NCI-H510A (cell line): ENCODE data around the gene NFKB2.

Source experiments
- DNase-seq: peaks from one replicate; lab custom pipeline; 2025; lab: John Stamatoyannopoulos, UW

NFKB2 gene

DNA sequence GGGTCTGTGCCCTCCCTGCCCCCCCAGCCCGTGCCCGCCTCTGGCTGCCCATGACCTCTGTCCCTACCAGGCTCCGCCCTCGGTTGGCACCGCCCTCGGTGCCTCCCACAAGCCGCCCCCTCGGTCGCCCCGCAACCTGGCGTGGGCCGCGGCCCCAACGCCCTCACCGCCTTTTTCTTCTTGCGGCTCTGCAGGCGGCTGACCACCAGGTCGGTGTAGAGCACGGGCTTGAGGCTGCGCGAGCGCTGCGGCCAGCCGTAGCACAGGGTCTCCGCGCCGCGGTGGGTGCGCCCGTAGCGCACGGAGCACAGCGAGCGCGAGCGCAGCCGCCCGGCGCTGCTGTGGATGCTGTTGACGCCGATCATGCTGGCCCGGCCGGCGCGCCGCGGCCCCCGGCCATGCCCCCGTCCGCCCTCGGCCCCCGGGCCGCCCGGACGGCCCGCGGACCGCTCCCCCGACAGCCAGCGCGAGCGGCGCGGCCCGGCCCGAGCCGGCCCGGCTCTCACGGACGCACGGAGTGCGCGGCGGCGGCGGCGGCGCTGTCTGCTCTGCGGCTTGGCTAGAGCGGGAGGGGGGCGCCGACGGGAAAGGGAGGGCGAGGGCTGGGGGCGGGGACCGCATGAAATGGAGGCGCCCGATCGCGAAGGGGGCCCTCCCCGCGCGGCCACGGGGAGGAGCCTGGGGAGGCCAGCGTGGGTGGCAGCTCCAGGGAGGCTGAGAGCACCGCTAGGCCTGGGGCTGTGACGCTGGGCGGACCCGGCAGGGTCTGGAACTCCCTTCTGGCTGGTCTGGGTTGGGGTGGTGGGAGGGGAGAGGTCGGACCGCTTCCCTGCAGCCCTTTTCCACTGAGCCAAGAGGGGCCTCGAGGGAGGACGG is 13.5 kb downstream of the NFKB2 start:
- DNase-seq, result peak; percentile 15

- DNase-seq, result no peak
Measured at GRCh38 chr10:102409604-102410428, 14.3 kb downstream of the NFKB2 start.

- DNase-seq, result no peak
Measured at GRCh38 chr10:102410429-102411073, 15.0 kb downstream of the NFKB2 start.

- no peak for DNase-seq
Measured at GRCh38 chr10:102411341-102412255, 16.1 kb downstream of the NFKB2 start.

DNA sequence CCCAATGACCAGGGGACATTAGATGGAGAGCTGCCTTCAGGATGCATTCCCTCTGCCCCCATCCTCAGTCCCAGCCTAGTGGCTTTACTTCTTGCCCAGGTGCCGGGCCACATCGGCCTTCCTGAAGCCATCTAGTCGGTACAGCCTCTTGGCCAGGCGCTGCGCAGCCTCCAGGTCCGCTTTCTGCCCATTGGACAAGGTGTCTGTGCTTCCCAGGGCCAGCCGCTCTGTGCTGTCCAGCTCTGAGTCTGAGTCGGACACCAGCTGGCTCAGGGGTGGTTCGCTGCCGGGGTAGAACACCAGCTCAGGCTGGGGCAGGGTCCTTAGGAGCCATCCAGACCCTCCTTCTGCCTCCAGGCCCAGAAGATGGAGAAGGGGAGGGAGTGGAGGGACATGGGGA is 16.8 kb downstream of the NFKB2 start:
- DNase-seq, result no peak

GRCh38 chr10:102413053-102413705 is 17.7 kb downstream of the NFKB2 start:
- DNase-seq, result peak; percentile 86

DNA sequence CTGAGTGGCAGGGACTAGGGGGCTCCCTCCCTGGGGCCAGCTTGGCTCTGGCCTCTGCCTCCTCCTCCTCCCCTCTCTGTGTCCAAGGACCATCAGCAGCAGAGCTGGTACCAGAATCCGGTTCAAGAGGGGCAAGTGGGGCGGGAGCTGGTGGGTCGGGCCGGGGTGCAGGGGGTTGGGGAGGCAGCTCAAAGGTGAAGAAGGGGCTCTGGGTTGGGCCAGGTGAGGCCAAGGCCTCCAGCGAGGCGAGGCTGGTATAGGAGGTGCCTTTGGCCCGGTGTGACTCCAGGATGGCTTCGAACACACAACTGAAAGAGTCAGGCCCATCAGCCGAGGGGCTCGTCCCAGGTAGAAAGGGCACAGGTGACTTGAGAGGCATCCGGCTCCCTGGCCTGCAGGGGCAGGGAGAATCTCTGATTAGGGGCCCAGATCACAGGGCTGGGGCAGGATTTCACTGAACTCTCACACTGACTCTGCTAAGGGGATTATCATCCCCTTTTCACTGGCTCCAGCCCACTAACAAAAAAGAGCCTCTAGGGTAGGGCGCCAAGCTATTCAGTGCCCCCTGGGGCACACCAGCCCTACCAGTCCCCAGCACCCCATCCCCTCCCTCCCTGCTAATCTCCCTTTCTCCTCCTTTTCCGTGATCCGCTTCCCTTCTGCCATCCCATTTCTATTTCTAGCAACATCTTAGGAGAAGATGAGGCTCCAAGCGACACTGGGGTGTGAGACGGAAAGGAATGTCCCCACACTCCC is 18.5 kb downstream of the NFKB2 start:
- DNase-seq, result no peak

GRCh38 chr10:102414749-102415148 is 19.2 kb downstream of the NFKB2 start:
- DNase-seq, result no peak

GRCh38 chr10:102416283-102416682 is 20.8 kb downstream of the NFKB2 start:
- DNase-seq, result no peak

- no peak for DNase-seq
Measured at GRCh38 chr10:102416695-102417094, 21.2 kb downstream of the NFKB2 start.

DNA sequence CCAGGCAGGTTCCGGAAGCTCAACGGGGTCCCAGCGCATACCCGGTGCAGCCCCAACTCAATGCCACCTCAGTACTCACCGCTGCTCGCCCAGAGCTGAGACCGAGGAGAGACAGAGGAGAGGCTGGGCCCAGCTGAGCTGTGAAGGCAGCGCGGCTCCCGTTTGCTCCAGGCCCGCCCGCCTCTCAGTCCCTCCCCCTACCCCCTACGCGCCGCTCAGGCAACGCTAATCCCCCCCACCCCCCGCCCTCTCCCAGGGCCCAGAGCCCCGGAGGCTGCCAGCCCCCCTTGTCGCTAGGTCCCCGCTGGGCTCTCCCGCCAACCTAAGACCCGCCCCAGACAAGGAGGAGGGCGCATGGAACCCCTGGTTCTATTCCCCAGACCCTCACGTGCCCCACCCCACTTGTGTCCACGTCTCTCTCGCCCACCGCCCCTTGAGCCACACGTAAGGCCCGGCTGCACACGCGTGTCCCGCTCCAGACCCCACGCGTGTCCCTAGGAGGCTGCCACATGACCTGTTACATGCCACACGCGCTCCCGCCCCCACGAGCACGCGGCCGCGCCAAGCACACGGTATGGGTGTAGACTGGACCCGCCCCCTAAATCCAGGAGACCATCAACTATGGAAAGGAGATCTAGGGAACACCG is 23.2 kb downstream of the NFKB2 start, which contains the start of gene PSD:
TSS of gene PSD (minus strand) at position 164 of the 647 bp plus-strand sequence. CDS start 1,747 bp downstream, outside the sequence.
- peak; percentile 82 for DNase-seq

GRCh38 chr10:102419269-102420180 is 24.0 kb downstream of the NFKB2 start:
- DNase-seq, result peak; percentile 73

DNA sequence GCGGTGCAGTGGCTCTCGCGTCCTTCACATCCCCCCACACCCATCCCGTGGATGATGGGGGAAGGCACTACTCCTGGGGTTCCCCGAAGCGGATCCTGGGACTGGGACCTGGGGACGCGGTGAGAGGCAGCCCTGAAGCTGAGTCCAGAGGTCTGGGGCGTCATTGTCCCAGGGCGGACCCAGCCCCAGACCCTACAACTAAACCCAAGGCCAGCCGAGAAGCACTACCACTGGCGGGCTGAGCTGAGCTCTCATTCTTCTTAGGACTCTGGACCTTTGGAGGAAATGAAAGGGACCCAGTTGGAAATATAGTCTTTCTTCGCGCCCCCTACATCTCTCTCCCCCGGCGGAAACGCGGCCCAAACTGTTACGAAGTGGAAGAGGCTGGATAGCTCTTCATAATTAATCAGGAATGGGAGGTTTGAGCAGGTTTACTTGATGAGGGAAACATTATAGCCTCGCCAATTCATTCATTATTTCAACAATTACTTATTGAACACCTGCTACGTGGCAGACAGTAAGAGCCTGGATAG is 24.7 kb downstream of the NFKB2 start:
- DNase-seq, result no peak

DNA sequence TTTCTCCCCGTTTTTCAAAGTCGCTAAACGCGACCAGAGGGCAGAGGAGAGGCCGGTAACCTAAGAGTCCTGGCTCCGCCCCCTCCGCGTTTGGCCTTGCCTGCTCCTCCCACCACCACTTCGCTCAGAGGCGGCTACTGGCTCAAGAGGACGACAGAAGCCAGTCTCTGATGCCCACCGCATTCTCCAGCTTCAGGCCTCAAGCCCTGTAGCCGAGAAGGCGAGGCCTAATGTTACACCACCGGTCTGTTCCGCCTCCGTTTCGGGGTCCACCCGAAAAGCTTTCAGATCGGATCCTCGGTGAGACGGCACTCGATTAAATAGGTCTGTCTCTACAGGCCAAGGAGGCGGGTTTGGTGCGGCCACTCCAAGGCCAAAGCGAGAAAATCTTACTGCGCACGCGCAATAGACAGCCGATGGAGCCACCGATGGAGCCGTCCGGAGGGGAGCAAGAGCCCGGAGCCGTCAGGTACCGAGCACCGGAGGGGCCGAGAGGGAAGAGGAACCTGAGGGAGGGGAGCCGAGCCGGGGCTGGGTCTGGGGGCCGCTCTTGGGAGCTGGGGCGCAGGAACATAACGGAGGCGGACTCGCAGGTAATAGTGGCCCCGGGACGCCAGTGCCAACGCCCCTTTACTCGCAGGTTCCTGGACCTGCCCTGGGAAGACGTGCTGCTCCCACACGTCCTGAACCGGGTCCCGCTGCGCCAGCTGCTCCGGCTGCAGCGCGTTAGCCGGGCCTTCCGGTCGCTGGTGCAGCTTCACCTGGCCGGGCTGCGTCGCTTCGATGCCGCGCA is 25.4 kb downstream of the NFKB2 start, which contains the start of gene FBXL15:
TSS of gene FBXL15 (plus strand) at position 123 of the 793 bp plus-strand sequence. CDS start at position 417, 294 bp downstream.
- peak; percentile 97 for DNase-seq

DNA sequence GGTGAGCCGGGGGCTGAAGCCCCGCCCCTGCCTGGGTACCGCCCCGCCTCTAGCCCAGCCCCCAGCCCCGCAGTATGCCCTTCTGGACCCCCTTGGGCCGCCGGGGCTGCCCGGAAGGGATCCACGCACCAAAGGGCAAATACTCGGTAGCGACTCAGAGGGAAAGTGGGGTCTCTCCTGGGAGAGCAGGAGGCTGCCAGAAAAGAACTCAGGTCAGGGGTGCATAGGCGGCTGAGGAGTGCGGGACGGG is 25.9 kb downstream of the NFKB2 start:
- no peak for DNase-seq

DNA sequence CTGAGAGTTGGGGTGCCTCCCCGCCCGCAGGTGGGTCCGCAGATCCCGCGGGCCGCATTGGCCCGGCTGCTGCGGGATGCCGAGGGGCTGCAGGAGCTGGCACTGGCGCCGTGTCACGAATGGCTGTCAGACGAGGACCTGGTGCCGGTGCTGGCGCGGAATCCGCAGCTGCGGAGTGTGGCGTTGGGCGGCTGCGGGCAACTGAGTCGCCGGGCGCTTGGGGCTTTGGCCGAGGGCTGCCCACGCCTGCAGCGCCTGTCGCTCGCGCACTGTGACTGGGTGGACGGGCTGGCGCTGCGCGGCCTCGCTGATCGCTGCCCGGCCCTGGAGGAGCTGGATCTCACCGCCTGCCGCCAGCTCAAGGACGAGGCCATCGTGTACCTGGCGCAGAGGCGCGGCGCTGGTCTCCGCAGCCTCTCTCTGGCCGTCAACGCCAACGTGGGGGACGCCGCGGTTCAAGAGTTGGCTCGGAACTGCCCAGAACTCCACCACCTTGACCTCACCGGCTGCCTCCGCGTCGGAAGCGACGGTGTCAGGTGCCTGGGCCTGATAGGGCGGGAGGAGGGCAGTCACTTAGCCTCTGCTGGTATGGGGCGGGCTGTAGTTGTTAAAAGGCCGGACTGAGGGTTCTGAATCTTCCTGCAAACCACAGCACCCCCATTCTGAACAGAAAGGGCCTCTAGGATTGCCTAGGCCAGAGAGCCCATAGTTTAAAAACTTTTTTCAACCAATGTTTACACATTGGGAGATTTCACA is 26.4 kb downstream of the NFKB2 start:
- no peak for DNase-seq
